BJ (cell line): ENCODE measurements around the gene CAMK1G. TPM values are rescaled to one million over a fixed set of nuclear protein-coding genes. Genes with fewer than 3 reads are reported as not detected.

ENCODE experiments used
- CTCF ChIA-PET: fragments of 350-600 bp; formaldehyde crosslinking; extraction: SDS; loops from one replicate; lab custom pipeline; 2021; ENCODE audit warnings: antibody characterized with exemption, inconsistent platforms; lab: Yijun Ruan, JAX
- POLR2A ChIA-PET: fragments of 300-600 bp; sonication (Branson Sonifier 250); formaldehyde crosslinking; extraction: SDS; loops from one replicate; lab custom pipeline; 2021; ENCODE audit warnings: antibody characterized with exemption; lab: Charles Lee
- DNase-seq: peaks from one replicate; pipeline ENCODE4 v3.0.0-alpha.2; 2011; ENCODE audit warnings: low read depth
- H3K27me3 ChIP-seq: 2 replicates; pipeline ENCODE4 v1.6.0; 2011; ENCODE audit warnings: low read length; ENCODE audit not compliant: control insufficient read depth, insufficient read depth
- H3K36me3 ChIP-seq: 2 replicates; pipeline ENCODE4 v1.5.1; 2011; ENCODE audit warnings: low read length; ENCODE audit not compliant: control insufficient read depth, insufficient read depth
- H3K4me3 ChIP-seq: 2 replicates; pipeline ENCODE4 v1.5.1; 2011; ENCODE audit warnings: low read depth, mild to moderate bottlenecking, control low read depth, low read length
- CTCF ChIP-seq: IDR thresholded peaks from 2 replicates; pipeline ENCODE4 v1.5.1; 2011; ENCODE audit warnings: low read depth, mild to moderate bottlenecking, control low read depth, inconsistent platforms, low read length, moderate library complexity; ENCODE audit not compliant: insufficient read depth
- polyA plus RNA-seq: library from polyadenylated mRNA; depleted of rRNA; stranded (reverse); fragments of >200 nt; gene quantifications from 2 replicates; pipeline ENCODE4 v1.2.3, GENCODE V29; 2011

The CAMK1G gene
- polyA plus RNA-seq, 1 experiment, result 1.5 TPM

DNA sequence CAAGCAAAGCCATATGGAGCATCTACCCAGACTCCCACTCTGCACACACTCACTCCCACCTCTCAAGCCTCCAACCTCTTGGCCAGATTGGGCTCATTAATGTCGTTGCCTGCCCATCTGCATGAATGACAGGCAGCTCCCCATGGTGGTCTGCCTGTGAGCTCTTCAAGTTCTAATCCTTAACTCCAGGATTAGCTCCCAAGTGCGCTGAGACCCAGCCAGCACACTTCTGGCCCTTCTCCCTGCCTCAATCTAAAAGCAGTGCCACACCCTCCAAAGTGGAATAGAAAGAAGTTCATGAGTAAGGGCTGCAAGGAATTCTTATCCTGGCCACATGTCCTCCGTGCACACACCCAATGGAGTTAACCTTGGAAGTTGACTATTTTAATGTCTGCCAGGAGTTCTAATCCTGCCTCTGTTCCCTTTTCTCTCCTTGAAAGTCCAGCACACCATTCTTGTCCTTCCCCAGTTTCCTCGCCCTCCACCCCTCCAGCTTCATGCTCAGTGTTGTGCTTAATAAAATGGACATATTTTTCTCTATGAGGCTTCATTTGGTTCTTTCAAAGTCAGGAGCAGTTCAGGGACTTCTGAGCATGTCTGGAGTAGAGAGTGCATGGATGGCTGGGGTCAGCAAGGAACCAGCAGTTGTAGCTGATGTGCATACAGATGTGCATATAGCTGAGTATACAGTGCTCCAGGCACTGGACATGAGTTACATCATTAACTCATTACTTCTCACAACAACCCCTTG lies 30.1 kb downstream of the CAMK1G start:
- DNase-seq, result no peak
- ChIA-PET CTCF (interaction anchor here (0.7 to 2.3 kb wide), 4 partner anchors 10 to 47 kb away, joined by 4 to 6 read pairs (median 4); no protein-coding TSS in a partner anchor), POLR2A (no interaction called here)

DNA sequence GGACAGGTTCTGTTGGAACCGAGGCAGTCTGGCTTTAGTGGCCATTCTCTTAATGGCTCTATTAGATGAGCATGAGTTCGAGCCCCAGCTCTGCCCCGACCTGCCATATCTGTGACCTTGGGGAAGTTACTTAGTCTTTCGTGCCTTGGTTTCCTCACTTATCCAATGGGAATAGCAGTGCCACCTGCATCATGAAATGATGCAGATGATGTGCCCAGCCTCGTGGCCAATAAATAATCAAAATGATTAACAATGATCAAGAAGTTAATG lies 30.6 kb downstream of the CAMK1G start:
- no peak for TF ChIP-seq CTCF
- H3K27me3 ChIP-seq, result no peaks in the 10 kb centered on the region; the same call in 1 of the 2 replicates
- no peak for DNase-seq
- no peaks in the 10 kb centered on the region; the same call in 1 of the 2 replicates for H3K36me3 ChIP-seq
- ChIA-PET CTCF (interaction anchor here (2.3 kb wide), 1 partner anchor 10 kb away, joined by 6 read pairs; no protein-coding TSS in a partner anchor), POLR2A (no interaction called here)
- H3K4me3 ChIP-seq, result no peak overlapping the region

More for the DNA sequence above, 30.1 kb downstream of the CAMK1G start:
- no peak overlapping the region for H3K4me3 ChIP-seq
- no peaks in the 10 kb centered on the region; the same call in 1 of the 2 replicates for H3K36me3 ChIP-seq
- H3K27me3 ChIP-seq, result no peaks in the 10 kb centered on the region; the same call in 1 of the 2 replicates
- TF ChIP-seq CTCF, result no peak

GRCh38 chr1:209614906-209615305 lies 31.4 kb downstream of the CAMK1G start:
- Histone ChIP-seq H3K27me3 (no peaks in the 10 kb centered on the region; the same call in 1 of the 2 replicates), H3K4me3 (no peak overlapping the region), H3K36me3 (no peaks in the 10 kb centered on the region; the same call in 1 of the 2 replicates)
- no peak for DNase-seq
- TF ChIP-seq CTCF, result no peak
- CTCF ChIA-PET, result interaction anchor here (1.6 to 3.1 kb wide), 4 partner anchors 9 to 38 kb away, joined by 6 to 16 read pairs (median 6); no protein-coding TSS in a partner anchor
- POLR2A ChIA-PET, result no interaction called here

DNA sequence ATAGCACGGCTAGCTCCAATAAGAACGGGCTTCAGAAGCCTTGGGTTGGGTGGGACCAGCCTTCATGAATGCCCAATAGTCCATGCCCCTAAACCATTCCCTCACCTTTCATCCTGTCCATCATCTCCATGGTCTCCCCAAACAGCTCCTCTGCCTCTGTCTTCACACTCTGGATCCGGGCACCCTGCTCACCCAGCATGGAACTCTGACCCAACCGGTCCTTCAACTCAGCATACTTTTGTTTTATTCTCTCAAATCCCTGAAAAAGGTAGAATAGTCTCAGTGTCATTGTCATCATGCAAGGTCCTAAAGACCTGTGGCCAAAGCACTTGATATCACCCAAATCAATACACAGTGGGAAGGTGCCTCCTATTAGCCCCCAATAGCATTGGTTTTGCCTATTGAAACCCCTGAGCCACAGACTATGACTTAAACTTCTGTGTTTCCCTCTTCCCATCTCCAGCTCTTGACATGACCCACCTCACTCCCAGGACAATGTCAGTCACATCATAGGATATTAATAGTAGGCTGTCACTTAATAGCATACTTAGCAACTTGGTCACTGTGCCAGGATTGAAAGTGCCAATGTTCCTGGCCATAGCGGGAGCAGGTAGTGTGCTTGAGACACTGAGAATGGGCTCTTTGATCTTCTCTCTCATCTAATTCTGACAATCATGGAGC lies 33.0 kb downstream of the CAMK1G start:
- no peak overlapping the region for H3K4me3 ChIP-seq
- CTCF ChIA-PET, result interaction anchor here (1.2 to 3.1 kb wide), 6 partner anchors 9 to 40 kb away, joined by 3 to 16 read pairs (median 5); partner anchors contain the start of gene CAMK1G
- no peaks in the 10 kb centered on the region; the same call in 1 of the 2 replicates for H3K27me3 ChIP-seq
- H3K36me3 ChIP-seq, result no peaks in the 10 kb centered on the region; the same call in 1 of the 2 replicates
- DNase-seq, result no peak
- TF ChIP-seq CTCF, result no peak
- POLR2A ChIA-PET, result no interaction called here
